SH-SY5Y (cell line): ENCODE results near the gene BTAF1.

Source experiments
- GATA2 ChIP-seq: IDR thresholded peaks from 2 replicates; pipeline ENCODE4 v1.6.1; 2011; ENCODE audit warnings: mild to moderate bottlenecking, low read depth, low read length
- GATA3 ChIP-seq: IDR thresholded peaks from 2 replicates; pipeline ENCODE4 v1.6.1; 2011; ENCODE audit warnings: low read depth, mild to moderate bottlenecking, low read length, moderate library complexity

The BTAF1 gene

GRCh38 chr10:92042541-92042940, 119.0 kb downstream of the BTAF1 start:
- TF ChIP-seq GATA2, result no peak
- no peak for TF ChIP-seq GATA3

- TF ChIP-seq GATA3, result no peak
- TF ChIP-seq GATA2, result no peak
Observed at GRCh38 chr10:92045641-92046106, 122.1 kb downstream of the BTAF1 start.

- TF ChIP-seq GATA2 (no peak), GATA3 (no peak)
Observed at GRCh38 chr10:92047215-92047614, 123.6 kb downstream of the BTAF1 start.

GRCh38 chr10:92052088-92052487, 128.5 kb downstream of the BTAF1 start:
- TF ChIP-seq GATA2 (no peak), GATA3 (no peak)

- TF ChIP-seq GATA3, result no peak
- TF ChIP-seq GATA2, result no peak
Observed at GRCh38 chr10:92052741-92053140, 129.2 kb downstream of the BTAF1 start.

GRCh38 chr10:92054807-92055206, 131.2 kb downstream of the BTAF1 start:
- TF ChIP-seq GATA2 (no peak), GATA3 (no peak)

GRCh38 chr10:92062273-92062672, 138.7 kb downstream of the BTAF1 start:
- TF ChIP-seq GATA3 (no peak), GATA2 (no peak)

GRCh38 chr10:92064506-92064905, 140.9 kb downstream of the BTAF1 start:
- no peak for TF ChIP-seq GATA2

- TF ChIP-seq GATA2, result no peak; the same call in 1 of the 2 replicates
- no peak for TF ChIP-seq GATA3
Observed at GRCh38 chr10:92066386-92066785, 142.8 kb downstream of the BTAF1 start.

- TF ChIP-seq GATA2 (no peak), GATA3 (no peak)
Observed at GRCh38 chr10:92068900-92069299, 145.3 kb downstream of the BTAF1 start.

- no peak for TF ChIP-seq GATA2
- TF ChIP-seq GATA3, result no peak
Observed at GRCh38 chr10:92074126-92074887, 150.7 kb downstream of the BTAF1 start.

- TF ChIP-seq GATA3 (no peak), GATA2 (no peak)
Observed at GRCh38 chr10:92075829-92076228, 152.3 kb downstream of the BTAF1 start.

- no peak for TF ChIP-seq GATA2
- no peak for TF ChIP-seq GATA3
Observed at GRCh38 chr10:92076722-92077121, 153.2 kb downstream of the BTAF1 start.

GRCh38 chr10:92079003-92079402, 155.4 kb downstream of the BTAF1 start:
- TF ChIP-seq GATA2, result no peak
- TF ChIP-seq GATA3, result no peak
